HepG2 (cell line): Measurements from ENCODE around the gene DISP2. TPM values are rescaled to one million over a fixed set of nuclear protein-coding genes. Genes with fewer than 3 reads are reported as not detected.

Experiments used
- ARID5B ChIP-seq: IDR thresholded peaks from 2 replicates; pipeline ENCODE4 v1.4.0; 2020; ENCODE audit warnings: mild to moderate bottlenecking, missing genetic modification reagents
- DNMT3B ChIP-seq: conservative IDR thresholded peaks from 2 replicates; pipeline ENCODE4 v1.6.1; 2016; ENCODE audit warnings: missing biosample characterization, control low read depth
- GATAD2A ChIP-seq: IDR thresholded peaks from 2 replicates; pipeline ENCODE4 v1.6.1; 2016
- LCORL ChIP-seq, 2 experiments: fragments of 450-650 bp in 1 of 2; sonication (generic) in 1 of 2; formaldehyde crosslinking in 1 of 2; IDR thresholded peaks; 2 replicates each; pipeline versions ENCODE4 v1.5.0 to v1.6.1; 2017 to 2020; ENCODE audit warnings: antibody characterized with exemption in 1 of 2, missing genetic modification reagents in 1 of 2
- PHF8 ChIP-seq: sonication (generic); formaldehyde crosslinking; IDR thresholded peaks from 2 replicates; pipeline ENCODE4 v1.5.0; 2020; ENCODE audit warnings: missing genetic modification reagents
- POLR2G ChIP-seq: fragments of 200-400 bp; formaldehyde crosslinking; IDR thresholded peaks from 2 replicates; pipeline ENCODE4 v1.6.1; 2018; ENCODE audit warnings: mild to moderate bottlenecking, low read depth, low read length, moderate library complexity
- SOX5 ChIP-seq: IDR thresholded peaks from 2 replicates; pipeline ENCODE4 v1.6.1; 2016; ENCODE audit warnings: borderline replicate concordance
- THRA ChIP-seq: sonication (generic); formaldehyde crosslinking; IDR thresholded peaks from 2 replicates; pipeline ENCODE4 v1.4.0; 2020; ENCODE audit warnings: missing genetic modification reagents, borderline replicate concordance
- ZEB1 ChIP-seq: IDR thresholded peaks from 2 replicates; pipeline ENCODE4 v1.6.1; 2012; ENCODE audit warnings: mild to moderate bottlenecking, low read depth, inconsistent platforms; ENCODE audit not compliant: insufficient replicate concordance
- ZNF607 ChIP-seq: sonication (generic); formaldehyde crosslinking; IDR thresholded peaks from 2 replicates; pipeline ENCODE4 v1.5.1; 2020; ENCODE audit warnings: missing genetic modification reagents, mild to moderate bottlenecking, borderline replicate concordance
- ZNF644 ChIP-seq: IDR thresholded peaks from 2 replicates; pipeline ENCODE4 v1.6.1; 2016; ENCODE audit warnings: low read depth
- polyA plus RNA-seq, 8 experiments: library from polyadenylated mRNA; depleted of rRNA in 3 of 8; stranded (reverse) in 7 of 8; unstranded in 1 of 8; fragments of >200 nt; fragmentation: Illumina TruSeq in 4 of 8; extraction: Trizol in 4 of 8; gene quantifications; 2 replicates each; pipeline versions ENCODE4 v1.2.1 to v1.2.3, GENCODE V29; 2011 to 2016; ENCODE audit warnings: low read depth in 4 of 8, missing spikeins in 1 of 8, mixed read lengths in 1 of 8; ENCODE audit not compliant: insufficient read depth in 1 of 8
- total RNA-seq, 5 experiments: library from RNA; depleted of rRNA; stranded (reverse); fragments of >200 nt; fragmentation: Illumina TruSeq; extraction: Trizol; gene quantifications; 2 replicates each; pipeline ENCODE4 v1.2.3, GENCODE V29; 2016; ENCODE audit warnings: low read depth in 1 of 5
- TF ChIP-seq, protein P1 (sequence below), 2 experiments: sonication (generic) in 1 of 2; formaldehyde crosslinking in 1 of 2; IDR thresholded peaks; 2 replicates each; pipeline versions ENCODE4 v1.4.0 to v1.6.1; 2018 to 2020; ENCODE audit warnings: missing genetic modification reagents in 2 of 2, borderline replicate concordance in 1 of 2, low read depth in 1 of 2, mild to moderate bottlenecking in 1 of 2, missing biosample characterization in 1 of 2
- TF ChIP-seq, protein P2 (sequence below): sonication (generic); formaldehyde crosslinking; IDR thresholded peaks from 2 replicates; pipeline ENCODE4 v1.4.0; 2020; ENCODE audit warnings: missing genetic modification reagents
- TF ChIP-seq, protein P3 (sequence below): sonication (generic); formaldehyde crosslinking; IDR thresholded peaks from 2 replicates; pipeline ENCODE4 v1.4.0; 2020; ENCODE audit warnings: missing genetic modification reagents, borderline replicate concordance

Gene DISP2
- total and polyA plus RNA-seq, 2 of the 13 experiments (the other 11 are each of a cell fraction or from before 2014, with no cell fraction given): 0.09 to 0.32 TPM

DNA sequence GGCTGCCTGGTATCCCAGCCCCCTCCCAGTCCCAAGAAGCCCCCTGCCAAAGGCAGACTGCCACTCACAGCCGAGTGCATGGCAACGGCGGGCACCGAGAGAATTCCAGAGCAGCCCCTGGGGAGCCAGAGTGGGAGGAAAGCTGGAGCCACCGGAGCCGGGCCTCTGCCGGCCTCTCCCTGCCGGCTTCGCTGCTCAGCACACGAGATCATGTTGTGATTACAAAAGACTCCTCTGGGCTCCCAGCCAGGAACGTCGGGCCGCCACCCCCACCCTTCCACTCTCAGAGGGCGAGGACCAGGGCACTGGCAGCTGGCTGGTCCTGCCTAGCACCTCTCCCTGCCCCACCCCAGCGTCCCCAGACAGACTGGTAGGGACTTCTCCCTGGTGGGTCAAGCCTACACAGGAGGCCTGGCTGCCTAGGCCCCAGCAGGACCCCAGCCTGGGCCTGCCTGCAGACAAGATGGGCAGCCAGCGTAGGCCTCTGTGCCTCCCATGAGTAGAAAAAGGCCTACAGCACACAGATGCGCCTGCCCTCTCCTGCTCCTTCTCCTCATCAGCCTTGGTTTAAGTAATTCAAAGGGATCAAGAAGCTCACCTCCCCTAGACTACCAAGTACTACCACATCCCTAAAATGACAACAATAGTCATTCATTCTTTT is 17.1 kb upstream of the DISP2 start, which contains the start of gene CCDC9B (continued):
- peak; percentile 38; the same call in 1 of the 2 replicates for TF ChIP-seq ARID5B (CRISPR knock-in tag)
- TF ChIP-seq, protein P1, sequence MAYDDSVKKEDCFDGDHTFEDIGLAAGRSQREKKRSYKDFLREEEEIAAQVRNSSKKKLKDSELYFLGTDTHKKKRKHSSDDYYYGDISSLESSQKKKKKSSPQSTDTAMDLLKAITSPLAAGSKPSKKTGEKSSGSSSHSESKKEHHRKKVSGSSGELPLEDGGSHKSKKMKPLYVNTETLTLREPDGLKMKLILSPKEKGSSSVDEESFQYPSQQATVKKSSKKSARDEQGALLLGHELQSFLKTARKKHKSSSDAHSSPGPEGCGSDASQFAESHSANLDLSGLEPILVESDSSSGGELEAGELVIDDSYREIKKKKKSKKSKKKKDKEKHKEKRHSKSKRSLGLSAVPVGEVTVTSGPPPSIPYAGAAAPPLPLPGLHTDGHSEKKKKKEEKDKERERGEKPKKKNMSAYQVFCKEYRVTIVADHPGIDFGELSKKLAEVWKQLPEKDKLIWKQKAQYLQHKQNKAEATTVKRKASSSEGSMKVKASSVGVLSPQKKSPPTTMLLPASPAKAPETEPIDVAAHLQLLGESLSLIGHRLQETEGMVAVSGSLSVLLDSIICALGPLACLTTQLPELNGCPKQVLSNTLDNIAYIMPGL (CRISPR knock-in tag; IDR thresholded peaks at IDR 0.05; ENCODE audit: borderline replicate concordance in 1 of 2, low read depth in 1 of 2): peak in 1 of 2 experiments; percentile 32; a peak in 1 of 4 replicates
- TF ChIP-seq, protein P2, sequence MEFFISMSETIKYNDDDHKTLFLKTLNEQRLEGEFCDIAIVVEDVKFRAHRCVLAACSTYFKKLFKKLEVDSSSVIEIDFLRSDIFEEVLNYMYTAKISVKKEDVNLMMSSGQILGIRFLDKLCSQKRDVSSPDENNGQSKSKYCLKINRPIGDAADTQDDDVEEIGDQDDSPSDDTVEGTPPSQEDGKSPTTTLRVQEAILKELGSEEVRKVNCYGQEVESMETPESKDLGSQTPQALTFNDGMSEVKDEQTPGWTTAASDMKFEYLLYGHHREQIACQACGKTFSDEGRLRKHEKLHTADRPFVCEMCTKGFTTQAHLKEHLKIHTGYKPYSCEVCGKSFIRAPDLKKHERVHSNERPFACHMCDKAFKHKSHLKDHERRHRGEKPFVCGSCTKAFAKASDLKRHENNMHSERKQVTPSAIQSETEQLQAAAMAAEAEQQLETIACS (CRISPR knock-in tag): no peak
- peak; percentile 43; the same call in 1 of the 2 replicates for TF ChIP-seq SOX5
- TF ChIP-seq ZEB1: no peak
- peak; percentile 62 for TF ChIP-seq GATAD2A
- TF ChIP-seq PHF8 (CRISPR knock-in tag): peak; percentile 60; the same call in 1 of the 2 replicates
- peak; percentile 51; the same call in 1 of the 2 replicates for TF ChIP-seq POLR2G
- TF ChIP-seq THRA (CRISPR knock-in tag): no peak
- TF ChIP-seq LCORL (IDR thresholded peaks at IDR 0.05): no peak
- TF ChIP-seq LCORL (CRISPR knock-in tag; IDR thresholded peaks at IDR 0.05): peak; percentile 57; the same call in 1 of the 2 replicates
- no peak for TF ChIP-seq ZNF644 (CRISPR knock-in tag)
- TF ChIP-seq, protein P3, sequence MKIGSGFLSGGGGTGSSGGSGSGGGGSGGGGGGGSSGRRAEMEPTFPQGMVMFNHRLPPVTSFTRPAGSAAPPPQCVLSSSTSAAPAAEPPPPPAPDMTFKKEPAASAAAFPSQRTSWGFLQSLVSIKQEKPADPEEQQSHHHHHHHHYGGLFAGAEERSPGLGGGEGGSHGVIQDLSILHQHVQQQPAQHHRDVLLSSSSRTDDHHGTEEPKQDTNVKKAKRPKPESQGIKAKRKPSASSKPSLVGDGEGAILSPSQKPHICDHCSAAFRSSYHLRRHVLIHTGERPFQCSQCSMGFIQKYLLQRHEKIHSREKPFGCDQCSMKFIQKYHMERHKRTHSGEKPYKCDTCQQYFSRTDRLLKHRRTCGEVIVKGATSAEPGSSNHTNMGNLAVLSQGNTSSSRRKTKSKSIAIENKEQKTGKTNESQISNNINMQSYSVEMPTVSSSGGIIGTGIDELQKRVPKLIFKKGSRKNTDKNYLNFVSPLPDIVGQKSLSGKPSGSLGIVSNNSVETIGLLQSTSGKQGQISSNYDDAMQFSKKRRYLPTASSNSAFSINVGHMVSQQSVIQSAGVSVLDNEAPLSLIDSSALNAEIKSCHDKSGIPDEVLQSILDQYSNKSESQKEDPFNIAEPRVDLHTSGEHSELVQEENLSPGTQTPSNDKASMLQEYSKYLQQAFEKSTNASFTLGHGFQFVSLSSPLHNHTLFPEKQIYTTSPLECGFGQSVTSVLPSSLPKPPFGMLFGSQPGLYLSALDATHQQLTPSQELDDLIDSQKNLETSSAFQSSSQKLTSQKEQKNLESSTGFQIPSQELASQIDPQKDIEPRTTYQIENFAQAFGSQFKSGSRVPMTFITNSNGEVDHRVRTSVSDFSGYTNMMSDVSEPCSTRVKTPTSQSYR: peak; percentile 57; the same call in 1 of the 2 replicates
- 0 out of 2 replicates have a peak, but pooled peaks have one; percentile 30 for TF ChIP-seq DNMT3B (CRISPR knock-in tag)
- no peak for TF ChIP-seq ZNF607 (CRISPR knock-in tag)
